RWPE2 (cell line): ENCODE measurements around the gene C5orf63.
"Not testable (repeated sequence)": the region's sequence is repeated elsewhere in the genome, so short reads cannot be mapped to it uniquely, and the experiment has no call there.

Source experiments
- ATAC-seq: fragments of 200-7000 bp; cut with Tn5 transposase; 3 replicates; pipeline ENCODE4 v1.9.1; 2021; ENCODE audit warnings: low read depth
- DNase-seq: peaks from one replicate; pipeline ENCODE4 v3.0.0-alpha.2; 2020; ENCODE audit warnings: low spot score
- H3K27ac ChIP-seq: fragments of 450-650 bp; 2 replicates; pipeline ENCODE4 v1.5.1; 2017; ENCODE audit warnings: mild to moderate bottlenecking; ENCODE audit not compliant: poor library complexity, severe bottlenecking
- H3K27me3 ChIP-seq: fragments of 250-450 bp; sonication (Bioruptor Pico); 2 replicates; pipeline ENCODE4 v1.5.1; 2021; ENCODE audit warnings: mild to moderate bottlenecking, moderate library complexity; ENCODE audit not compliant: insufficient read depth, poor library complexity, severe bottlenecking
- H3K36me3 ChIP-seq: fragments of 250-450 bp; sonication (Bioruptor Pico); 2 replicates; pipeline ENCODE4 v1.5.1; 2020; ENCODE audit warnings: low read depth, mild to moderate bottlenecking, moderate library complexity
- H3K4me1 ChIP-seq: fragments of 250-450 bp; sonication (Bioruptor Pico); 2 replicates; pipeline ENCODE4 v1.5.1; 2021; ENCODE audit warnings: mild to moderate bottlenecking, moderate library complexity; ENCODE audit not compliant: insufficient read depth, poor library complexity, severe bottlenecking
- H3K4me3 ChIP-seq: fragments of 250-450 bp; sonication (Bioruptor Pico); 2 replicates; pipeline ENCODE4 v1.5.1; 2021; ENCODE audit warnings: mild to moderate bottlenecking, moderate library complexity; ENCODE audit not compliant: severe bottlenecking
- H3K9me3 ChIP-seq: fragments of 250-450 bp; sonication (Bioruptor Pico); 2 replicates; pipeline ENCODE4 v1.5.1; 2021; ENCODE audit warnings: mild to moderate bottlenecking, moderate library complexity; ENCODE audit not compliant: severe bottlenecking
- CTCF ChIP-seq: fragments of 450-650 bp; IDR thresholded peaks from one replicate; pipeline ENCODE4 v1.5.1; 2017; ENCODE audit warnings: mild to moderate bottlenecking, moderate library complexity; ENCODE audit not compliant: poor library complexity, severe bottlenecking

Gene C5orf63

DNA sequence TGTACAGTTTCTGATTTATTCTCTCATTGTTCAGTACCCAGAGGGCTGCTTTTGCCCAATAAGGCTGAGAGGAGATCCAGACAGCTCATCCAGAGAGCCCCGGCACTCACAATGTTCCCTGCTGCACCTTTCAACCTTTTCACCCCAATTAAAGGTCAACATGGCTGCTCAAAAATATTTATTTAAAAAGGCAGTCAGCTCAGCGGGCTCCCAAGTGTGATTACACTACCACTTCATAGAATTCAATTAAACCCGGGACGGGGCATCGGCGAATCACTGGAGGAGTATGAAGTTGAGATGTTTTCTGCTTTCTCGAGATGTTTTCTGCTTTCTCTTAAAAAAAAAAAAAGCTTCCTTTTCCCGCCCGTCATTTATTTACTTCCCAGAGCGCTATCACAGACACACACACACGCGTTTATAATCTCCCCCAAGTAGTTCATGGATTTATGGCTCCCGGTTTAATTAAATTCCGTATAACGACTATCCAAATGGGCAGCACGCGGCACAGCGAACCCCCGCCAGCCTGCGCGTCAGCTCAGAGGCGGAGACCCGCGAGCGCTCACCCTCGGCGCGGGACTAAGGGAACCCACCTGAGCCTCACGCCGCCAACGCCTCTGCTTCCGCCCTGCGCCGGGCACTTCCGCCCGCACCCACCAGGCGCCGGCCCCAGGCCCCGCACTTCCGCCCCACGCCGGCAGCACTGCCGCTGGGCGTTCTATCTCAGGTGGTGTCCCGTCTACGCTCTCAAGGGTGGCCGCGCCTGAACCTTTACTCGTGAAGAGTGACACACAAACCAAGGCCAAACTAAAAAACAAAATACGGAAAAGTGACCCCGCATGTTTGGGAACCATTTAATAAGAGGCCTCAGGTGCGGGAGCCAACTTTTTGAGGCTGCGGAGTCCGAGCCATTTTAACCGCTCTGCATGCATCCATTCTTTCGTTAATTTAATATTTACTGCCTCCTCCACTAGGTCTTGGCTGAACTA, at the start of gene C5orf63:
TSS of gene C5orf63 (minus strand) at position 642 of the 986 bp plus-strand sequence. CDS start 14,507 bp downstream, outside the sequence.
- Histone ChIP-seq H3K27ac (peak within 1 kb of the TSS; percentile 19), H3K4me1 (peaks cover 23% of the 10 kb centered on the region), H3K4me3 (peak within 1 kb of the TSS; percentile 46), H3K27me3 (no peaks in the 10 kb centered on the region), H3K9me3 (no peaks in the 10 kb centered on the region), H3K36me3 (peaks cover 30% of the 10 kb centered on the region)
- ATAC-seq (peak; percentile 88), DNase-seq (peak; percentile 73)
- TF ChIP-seq CTCF = no peak

- Histone ChIP-seq H3K27ac (no peak overlapping the region), H3K4me1 (peaks cover 11% of the 10 kb centered on the region), H3K27me3 (no peaks in the 10 kb centered on the region), H3K36me3 (no peaks in the 10 kb centered on the region), H3K9me3 (no peaks in the 10 kb centered on the region), H3K4me3 (no peak overlapping the region)
- TF ChIP-seq CTCF = no peak
- DNase-seq (no peak), ATAC-seq (peak; percentile 70)
Measured at GRCh38 chr5:127112347-127112864, 39.1 kb upstream of the C5orf63 start.

DNA sequence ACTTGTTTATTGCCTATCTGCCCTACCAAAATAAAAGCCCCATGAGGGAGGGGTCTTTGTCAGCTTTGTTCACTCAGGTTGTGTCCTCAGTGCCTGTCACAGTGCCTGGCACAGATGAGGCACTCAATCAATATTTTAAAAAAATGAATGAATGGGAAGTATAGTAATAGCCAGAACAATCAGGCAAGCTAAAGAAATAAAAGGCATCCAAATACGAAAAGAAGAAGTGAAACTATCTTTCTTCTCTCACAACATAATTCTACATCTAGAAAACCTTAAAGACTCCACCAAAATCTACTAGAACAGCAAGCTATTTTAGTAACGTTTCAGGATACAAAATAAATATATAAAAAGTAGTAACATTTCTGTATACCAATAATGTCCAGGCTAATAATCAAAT, 37.8 kb upstream of the C5orf63 start:
- Histone ChIP-seq H3K36me3 (no peaks in the 10 kb centered on the region), H3K4me3 (no peak overlapping the region), H3K27ac (no peak overlapping the region), H3K27me3 (no peaks in the 10 kb centered on the region), H3K9me3 (no peaks in the 10 kb centered on the region), H3K4me1 (peaks cover 11% of the 10 kb centered on the region)
- no peak for TF ChIP-seq CTCF
- no peak for ATAC-seq
- no peak for DNase-seq

GRCh38 chr5:127108624-127109260, 35.4 kb upstream of the C5orf63 start:
- peaks cover 11% of the 10 kb centered on the region for H3K4me1 ChIP-seq
- H3K9me3 ChIP-seq, H3K36me3 ChIP-seq, H3K4me3 ChIP-seq, DNase-seq, ATAC-seq, H3K27ac ChIP-seq, H3K27me3 ChIP-seq: not testable (repeated sequence)

DNA sequence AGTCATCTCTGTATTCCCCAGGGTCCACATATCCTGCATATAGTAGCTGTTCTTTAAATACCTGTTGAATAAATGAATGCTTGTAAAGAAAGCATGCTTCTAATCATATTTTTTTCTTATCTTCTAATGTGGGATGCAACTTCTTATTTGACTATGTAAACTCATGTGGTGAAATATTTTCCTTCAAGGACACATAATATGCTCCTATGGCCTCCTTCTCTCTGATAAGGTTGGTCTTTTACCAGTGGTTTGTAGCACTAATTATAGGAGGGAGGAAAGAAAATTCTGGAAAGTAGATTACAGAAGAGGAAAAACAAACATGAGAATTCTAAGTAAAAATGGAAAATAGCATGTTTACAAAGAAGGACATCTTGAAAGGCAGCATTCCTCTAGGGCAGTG, 28.6 kb upstream of the C5orf63 start:
- DNase-seq (no peak), ATAC-seq (no peak)
- no peak overlapping the region for H3K27ac ChIP-seq
- no peak for TF ChIP-seq CTCF
- H3K27me3 ChIP-seq = no peaks in the 10 kb centered on the region
- H3K36me3 ChIP-seq = no peaks in the 10 kb centered on the region
- H3K4me3 ChIP-seq = no peak overlapping the region
- no peaks in the 10 kb centered on the region for H3K4me1 ChIP-seq
- no peaks in the 10 kb centered on the region for H3K9me3 ChIP-seq
